ENCODE data around the gene USP17L17.
"Not testable (repeated sequence)": the region's sequence is repeated elsewhere in the genome, so short reads cannot be mapped to it uniquely, and the experiment has no call there.

DNA sequence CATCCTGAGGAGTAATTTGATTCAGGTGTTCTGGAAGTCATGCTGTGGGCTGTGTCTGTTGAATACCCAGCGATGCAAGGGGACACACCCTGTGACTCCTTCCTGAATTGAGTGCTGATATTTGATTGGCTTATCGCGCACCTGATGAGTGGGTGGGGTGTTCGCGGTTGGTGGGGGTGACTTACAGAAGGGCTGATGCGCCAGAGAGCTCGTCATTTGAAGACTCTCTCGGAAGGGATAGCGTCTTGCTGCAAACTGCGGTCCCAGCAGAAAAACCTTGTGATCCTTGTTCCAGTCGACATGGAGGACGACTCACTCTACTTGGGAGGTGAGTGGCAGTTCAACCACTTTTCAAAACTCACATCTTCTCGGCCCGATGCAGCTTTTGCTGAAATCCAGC is 28.6 kb upstream of the USP17L17 start, which contains the start of gene USP17L11:
- TF ChIP-seq, protein P1, sequence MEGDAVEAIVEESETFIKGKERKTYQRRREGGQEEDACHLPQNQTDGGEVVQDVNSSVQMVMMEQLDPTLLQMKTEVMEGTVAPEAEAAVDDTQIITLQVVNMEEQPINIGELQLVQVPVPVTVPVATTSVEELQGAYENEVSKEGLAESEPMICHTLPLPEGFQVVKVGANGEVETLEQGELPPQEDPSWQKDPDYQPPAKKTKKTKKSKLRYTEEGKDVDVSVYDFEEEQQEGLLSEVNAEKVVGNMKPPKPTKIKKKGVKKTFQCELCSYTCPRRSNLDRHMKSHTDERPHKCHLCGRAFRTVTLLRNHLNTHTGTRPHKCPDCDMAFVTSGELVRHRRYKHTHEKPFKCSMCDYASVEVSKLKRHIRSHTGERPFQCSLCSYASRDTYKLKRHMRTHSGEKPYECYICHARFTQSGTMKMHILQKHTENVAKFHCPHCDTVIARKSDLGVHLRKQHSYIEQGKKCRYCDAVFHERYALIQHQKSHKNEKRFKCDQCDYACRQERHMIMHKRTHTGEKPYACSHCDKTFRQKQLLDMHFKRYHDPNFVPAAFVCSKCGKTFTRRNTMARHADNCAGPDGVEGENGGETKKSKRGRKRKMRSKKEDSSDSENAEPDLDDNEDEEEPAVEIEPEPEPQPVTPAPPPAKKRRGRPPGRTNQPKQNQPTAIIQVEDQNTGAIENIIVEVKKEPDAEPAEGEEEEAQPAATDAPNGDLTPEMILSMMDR (IDR thresholded peaks at IDR 0.05; ENCODE audit: low read depth, low read length, poor library complexity, severe bottlenecking), result not testable (repeated sequence)
- not testable (repeated sequence) for TF ChIP-seq EZH2phosphoT487 (IDR thresholded peaks at IDR 0.05; ENCODE audit: borderline replicate concordance, low read length)
